Measurements from ENCODE around the gene PNMA8A. TPM values are rescaled to one million over a fixed set of nuclear protein-coding genes. Genes with fewer than 3 reads are reported as not detected.

PNMA8A gene
- total RNA-seq, 4 donors from 2014 or later: 0.30 to 4.0 (median 2.7) TPM

GRCh38 chr19:46451352-46451751 is 20.0 kb downstream of the PNMA8A start:
- 39 to 52% methylated on average over 6 of the region's 6 CpGs for WGBS, 2 donors
- DNase-seq (ENCODE audit: low spot score in 2 of 2): no peak
- H3K4me3 ChIP-seq (ENCODE audit: low read depth, poor library complexity, severe bottlenecking): no peak overlapping the region
- TF ChIP-seq POLR2A (IDR thresholded peaks at IDR 0.05): no peak
- TF ChIP-seq CTCF (IDR thresholded peaks at IDR 0.05): no peak
- intact Hi-C loops (cut with DNase I; ENCODE audit: low total_unique reads): no loop called here

- no peak overlapping the region for H3K4me3 ChIP-seq (ENCODE audit: low read depth, poor library complexity, severe bottlenecking)
- intact Hi-C loops (cut with DNase I; ENCODE audit: low total_unique reads): no loop called here
- 61 to 62% methylated on average over 5 of the region's 5 CpGs for WGBS, 2 donors
- DNase-seq (ENCODE audit: low spot score in 2 of 2): no peak
- TF ChIP-seq POLR2A (IDR thresholded peaks at IDR 0.05) (no peak), CTCF (IDR thresholded peaks at IDR 0.05) (no peak)
Measured at GRCh38 chr19:46450737-46451136, 20.6 kb downstream of the PNMA8A start.

- intact Hi-C loops (cut with DNase I; ENCODE audit: low total_unique reads): no loop called here
- DNase-seq (ENCODE audit: low spot score in 2 of 2): no peak
- 60 to 71% methylated on average over 7 of the region's 7 CpGs for WGBS, 2 donors
- no peak overlapping the region for H3K4me3 ChIP-seq (ENCODE audit: low read depth, poor library complexity, severe bottlenecking)
- no peak for TF ChIP-seq POLR2A (IDR thresholded peaks at IDR 0.05)
- TF ChIP-seq CTCF (IDR thresholded peaks at IDR 0.05): no peak
Measured at GRCh38 chr19:46449228-46449627, 22.1 kb downstream of the PNMA8A start.

- DNase-seq (ENCODE audit: low spot score in 2 of 2): no peak
- intact Hi-C loops (cut with DNase I; ENCODE audit: low total_unique reads): no loop called here
- WGBS, 2 donors: 81 to 82% methylated on average over 10 of the region's 10 CpGs
- H3K4me3 ChIP-seq (ENCODE audit: low read depth, poor library complexity, severe bottlenecking): no peak overlapping the region
- TF ChIP-seq POLR2A (IDR thresholded peaks at IDR 0.05): no peak
- TF ChIP-seq CTCF (IDR thresholded peaks at IDR 0.05): no peak
Measured at GRCh38 chr19:46448601-46449000, 22.8 kb downstream of the PNMA8A start.

- 66 to 72% methylated on average over 5 of the region's 5 CpGs for WGBS, 2 donors
- no peak for DNase-seq (ENCODE audit: low spot score in 2 of 2)
- intact Hi-C loops (cut with DNase I; ENCODE audit: low total_unique reads): no loop called here
Measured at GRCh38 chr19:46447824-46448223, 23.5 kb downstream of the PNMA8A start.

More at GRCh38 chr19:46447824-46448223, 23.5 kb downstream of the PNMA8A start:
- no peak for TF ChIP-seq CTCF (IDR thresholded peaks at IDR 0.05)
- no peak for TF ChIP-seq POLR2A (IDR thresholded peaks at IDR 0.05)
- no peak overlapping the region for H3K4me3 ChIP-seq (ENCODE audit: low read depth, poor library complexity, severe bottlenecking)

Measured in lower leg skin (tissue), 4 donors.